ENCODE results near the gene TIMM44. TPM values are rescaled to one million over a fixed set of nuclear protein-coding genes. Genes with fewer than 3 reads are reported as not detected.

The TIMM44 gene
- total RNA-seq, 1 donor from 2014 or later = 39.0 TPM

- TF ChIP-seq, protein P1, sequence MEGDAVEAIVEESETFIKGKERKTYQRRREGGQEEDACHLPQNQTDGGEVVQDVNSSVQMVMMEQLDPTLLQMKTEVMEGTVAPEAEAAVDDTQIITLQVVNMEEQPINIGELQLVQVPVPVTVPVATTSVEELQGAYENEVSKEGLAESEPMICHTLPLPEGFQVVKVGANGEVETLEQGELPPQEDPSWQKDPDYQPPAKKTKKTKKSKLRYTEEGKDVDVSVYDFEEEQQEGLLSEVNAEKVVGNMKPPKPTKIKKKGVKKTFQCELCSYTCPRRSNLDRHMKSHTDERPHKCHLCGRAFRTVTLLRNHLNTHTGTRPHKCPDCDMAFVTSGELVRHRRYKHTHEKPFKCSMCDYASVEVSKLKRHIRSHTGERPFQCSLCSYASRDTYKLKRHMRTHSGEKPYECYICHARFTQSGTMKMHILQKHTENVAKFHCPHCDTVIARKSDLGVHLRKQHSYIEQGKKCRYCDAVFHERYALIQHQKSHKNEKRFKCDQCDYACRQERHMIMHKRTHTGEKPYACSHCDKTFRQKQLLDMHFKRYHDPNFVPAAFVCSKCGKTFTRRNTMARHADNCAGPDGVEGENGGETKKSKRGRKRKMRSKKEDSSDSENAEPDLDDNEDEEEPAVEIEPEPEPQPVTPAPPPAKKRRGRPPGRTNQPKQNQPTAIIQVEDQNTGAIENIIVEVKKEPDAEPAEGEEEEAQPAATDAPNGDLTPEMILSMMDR (conservative IDR thresholded peaks at IDR 0.05; ENCODE audit: low read depth, low read length) = no peak
- DNase-seq (ENCODE audit: low read depth) = no peak
- H3K4me3 ChIP-seq (ENCODE audit: low read depth, low read length) = no peak overlapping the region
Measured at GRCh38 chr19:7969555-7969939, 26.1 kb upstream of the TIMM44 start.

- H3K4me3 ChIP-seq (ENCODE audit: low read depth, low read length) = no peak overlapping the region
- DNase-seq (ENCODE audit: low read depth) = no peak
- TF ChIP-seq, protein P1 (conservative IDR thresholded peaks at IDR 0.05; ENCODE audit: low read depth, low read length) = no peak
Measured at GRCh38 chr19:7968796-7969554, 25.5 kb upstream of the TIMM44 start.

DNA sequence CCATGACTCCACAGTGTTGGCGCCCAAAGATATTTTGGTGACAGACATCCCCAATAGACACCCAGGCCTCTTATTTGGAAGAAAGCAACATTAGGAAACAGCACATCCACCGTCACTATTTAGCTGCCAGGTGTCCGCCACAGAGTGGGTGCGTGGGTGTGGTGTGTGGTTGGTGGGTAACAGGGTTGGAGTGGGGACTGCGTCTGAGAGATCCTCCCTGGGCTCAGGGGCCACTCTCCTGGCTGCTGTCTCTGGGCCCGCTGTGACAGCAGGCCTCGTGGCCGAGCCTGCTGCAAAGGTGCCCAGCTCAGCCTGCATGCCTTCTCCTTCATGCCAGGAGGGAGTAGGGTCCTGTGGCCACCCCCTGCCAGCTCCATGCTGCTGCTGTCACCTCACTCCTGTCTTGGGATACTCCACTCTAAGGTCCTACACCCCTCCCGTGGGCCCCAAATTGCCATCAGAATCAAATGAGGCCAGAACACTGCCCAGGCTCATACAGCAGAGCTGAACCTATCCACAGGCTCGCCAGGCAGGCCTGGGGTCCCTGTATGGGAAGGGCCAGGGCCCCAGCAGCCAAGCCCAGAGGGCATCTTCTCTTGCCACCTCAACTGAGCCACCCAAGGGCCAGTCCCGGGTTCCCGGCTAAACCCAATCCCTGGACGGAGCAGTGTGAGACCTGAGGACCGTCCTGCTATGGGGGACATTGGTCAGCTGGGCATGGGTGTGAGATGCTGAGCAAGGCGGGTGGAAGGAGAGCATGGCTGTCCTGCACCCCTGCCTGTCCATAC is 24.7 kb upstream of the TIMM44 start:
- no peak for DNase-seq (ENCODE audit: low read depth)
- H3K4me3 ChIP-seq (ENCODE audit: low read depth, low read length) = no peak overlapping the region
- TF ChIP-seq, protein P1 (conservative IDR thresholded peaks at IDR 0.05; ENCODE audit: low read depth, low read length) = no peak

DNA sequence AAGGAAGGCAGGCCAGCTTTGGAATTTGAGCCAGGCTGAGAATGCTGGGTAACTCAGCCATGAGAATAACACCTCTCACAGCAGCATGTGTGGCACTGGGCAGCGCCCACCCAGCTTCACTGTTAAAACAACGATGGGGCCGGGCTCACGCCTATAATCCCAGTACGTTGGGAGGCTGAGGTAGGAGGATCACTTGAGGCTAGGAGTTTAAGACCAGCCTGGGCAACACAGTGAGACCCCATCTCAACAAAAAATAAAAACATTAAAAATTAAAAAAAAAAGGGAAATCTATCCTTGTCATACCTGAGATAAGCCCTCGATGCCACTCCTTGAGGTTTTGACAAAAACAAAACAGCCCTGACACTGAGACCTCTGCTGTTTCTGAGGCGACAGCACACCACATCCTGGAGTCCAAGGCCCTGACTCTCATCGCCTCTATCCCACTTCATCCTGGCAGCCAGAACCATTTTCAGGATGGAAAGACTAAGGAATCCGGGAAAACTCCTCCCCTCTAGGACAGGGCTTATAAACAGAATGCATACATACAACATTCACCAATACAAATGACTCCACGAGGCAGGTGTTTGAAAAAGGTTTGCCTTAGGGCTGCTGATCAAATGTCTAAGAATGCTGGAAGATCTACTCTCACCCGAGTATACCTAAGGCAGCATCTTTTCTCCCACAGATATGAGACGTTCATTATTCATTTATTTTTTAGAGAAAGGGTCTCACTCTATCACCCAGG is 22.6 kb upstream of the TIMM44 start:
- DNase-seq (ENCODE audit: low read depth) = no peak
- TF ChIP-seq, protein P1 (conservative IDR thresholded peaks at IDR 0.05; ENCODE audit: low read depth, low read length) = no peak
- H3K4me3 ChIP-seq (ENCODE audit: low read depth, low read length) = no peak overlapping the region

- DNase-seq (ENCODE audit: low read depth) = no peak
- no peak overlapping the region for H3K4me3 ChIP-seq (ENCODE audit: low read depth, low read length)
- TF ChIP-seq, protein P1 (conservative IDR thresholded peaks at IDR 0.05; ENCODE audit: low read depth, low read length) = no peak
Measured at GRCh38 chr19:7965259-7965841, 21.9 kb upstream of the TIMM44 start.

DNA sequence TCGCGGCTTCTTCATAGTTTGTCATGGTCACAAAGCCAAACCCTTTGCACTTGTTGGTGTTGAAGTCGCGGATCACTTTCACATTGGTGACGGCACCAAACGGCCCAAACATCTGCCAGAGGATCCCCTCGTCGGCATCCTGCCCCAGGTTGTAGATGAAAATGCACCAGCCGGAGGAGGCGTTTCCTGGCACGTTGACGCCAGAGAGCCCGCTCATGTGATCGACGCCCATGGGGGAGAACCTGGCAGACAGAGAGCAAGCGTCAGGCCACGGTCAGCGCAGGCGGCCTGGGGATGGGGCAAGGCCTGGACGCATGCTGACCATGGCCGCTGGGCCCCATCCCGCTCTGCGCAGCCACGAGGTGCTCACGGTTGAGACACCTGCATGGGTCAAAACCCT is 20.1 kb upstream of the TIMM44 start:
- DNase-seq (ENCODE audit: low read depth) = no peak
- TF ChIP-seq, protein P1 (conservative IDR thresholded peaks at IDR 0.05; ENCODE audit: low read depth, low read length) = no peak
- H3K4me3 ChIP-seq (ENCODE audit: low read depth, low read length) = no peak overlapping the region
